Kidney glomerular epithelial cell (primary cell): Measurements from ENCODE around the gene CNTN4.

Source experiments
- DNase-seq: peaks from one replicate; lab custom pipeline; 2025; lab: John Stamatoyannopoulos, UW

CNTN4 gene

GRCh38 chr3:2686816-2687502 lies 588.3 kb downstream of the CNTN4 start:
- no peak for DNase-seq

GRCh38 chr3:2697589-2697988 lies 598.9 kb downstream of the CNTN4 start:
- DNase-seq, result no peak

DNA sequence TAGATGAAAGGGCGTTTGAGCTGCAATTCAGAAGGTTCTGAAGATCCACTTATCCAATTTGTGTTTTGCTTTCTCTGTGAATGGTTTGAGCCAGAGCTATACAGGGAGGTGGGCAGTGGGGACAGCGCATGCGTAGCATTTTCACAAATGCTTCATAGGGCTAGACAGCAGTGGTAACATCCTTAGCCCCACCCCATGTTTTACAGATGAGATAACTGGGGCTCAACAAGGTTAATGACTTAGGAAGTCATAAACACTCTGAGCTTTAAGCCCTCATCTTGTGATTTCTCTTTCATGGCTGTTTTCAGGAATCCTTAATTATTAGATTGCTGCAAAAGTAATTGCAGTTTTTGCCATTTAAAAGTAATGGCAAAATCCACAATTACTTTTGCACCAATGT lies 602.8 kb downstream of the CNTN4 start:
- DNase-seq, result no peak

GRCh38 chr3:2706144-2706835 lies 607.6 kb downstream of the CNTN4 start:
- no peak for DNase-seq

DNA sequence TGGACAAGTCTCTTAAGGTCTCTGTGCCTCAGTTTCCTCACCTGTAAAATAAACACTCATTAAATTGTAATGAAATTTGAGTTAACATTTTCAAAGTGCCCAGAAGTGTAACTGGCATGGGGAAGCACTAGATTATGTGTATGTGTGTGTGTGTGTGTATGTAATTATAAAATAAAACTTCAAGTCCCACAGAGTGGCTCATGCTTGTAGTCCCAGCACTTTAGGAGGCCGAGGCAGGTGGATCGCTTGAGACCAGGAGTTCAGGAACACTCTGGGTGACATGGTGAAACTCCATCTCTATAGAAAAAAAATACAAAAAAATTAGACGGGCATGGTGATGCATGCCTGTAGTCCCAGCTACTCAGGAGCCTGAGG lies 608.2 kb downstream of the CNTN4 start:
- DNase-seq, result no peak

DNA sequence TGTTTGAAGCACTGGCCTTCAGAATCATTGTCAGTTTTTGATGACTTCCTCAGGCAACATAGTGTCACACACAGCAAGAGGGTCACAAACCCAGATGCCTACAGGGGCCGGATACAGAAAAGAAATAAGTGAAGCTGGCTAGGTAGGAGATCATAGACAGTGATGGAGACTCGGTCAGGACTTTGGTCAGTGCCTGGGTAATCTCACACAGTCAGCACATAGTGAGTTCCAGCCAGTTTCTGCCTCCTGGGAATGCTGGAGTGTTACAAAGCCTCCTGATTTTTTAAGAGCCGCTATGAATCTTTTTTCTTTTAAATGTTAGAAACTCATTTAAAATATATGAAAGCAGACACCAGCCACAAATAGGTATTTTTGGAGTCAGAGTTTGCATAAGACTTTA lies 612.4 kb downstream of the CNTN4 start:
- DNase-seq, result no peak

GRCh38 chr3:2713923-2714322 lies 615.3 kb downstream of the CNTN4 start:
- DNase-seq, result no peak

GRCh38 chr3:2714834-2715233 lies 616.2 kb downstream of the CNTN4 start:
- no peak for DNase-seq

DNA sequence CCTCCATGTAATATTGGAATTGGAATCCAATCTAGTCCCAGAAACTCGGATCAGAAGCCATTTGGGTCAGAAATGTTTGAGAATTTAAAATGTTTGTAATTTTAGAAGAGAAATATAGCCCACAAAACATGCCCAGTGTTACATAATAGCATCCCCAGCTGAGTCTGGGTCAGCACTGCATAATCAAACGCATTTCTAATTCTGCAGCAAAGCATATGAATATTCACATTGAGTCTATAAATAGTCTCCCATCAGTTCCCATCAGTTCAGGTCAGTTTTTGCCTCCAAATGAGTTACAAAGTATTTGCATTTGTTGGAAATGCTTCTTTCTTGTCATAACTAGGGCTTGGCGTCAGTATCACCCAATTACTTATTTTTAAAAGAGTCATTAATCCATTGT lies 628.4 kb downstream of the CNTN4 start:
- DNase-seq, result no peak

DNA sequence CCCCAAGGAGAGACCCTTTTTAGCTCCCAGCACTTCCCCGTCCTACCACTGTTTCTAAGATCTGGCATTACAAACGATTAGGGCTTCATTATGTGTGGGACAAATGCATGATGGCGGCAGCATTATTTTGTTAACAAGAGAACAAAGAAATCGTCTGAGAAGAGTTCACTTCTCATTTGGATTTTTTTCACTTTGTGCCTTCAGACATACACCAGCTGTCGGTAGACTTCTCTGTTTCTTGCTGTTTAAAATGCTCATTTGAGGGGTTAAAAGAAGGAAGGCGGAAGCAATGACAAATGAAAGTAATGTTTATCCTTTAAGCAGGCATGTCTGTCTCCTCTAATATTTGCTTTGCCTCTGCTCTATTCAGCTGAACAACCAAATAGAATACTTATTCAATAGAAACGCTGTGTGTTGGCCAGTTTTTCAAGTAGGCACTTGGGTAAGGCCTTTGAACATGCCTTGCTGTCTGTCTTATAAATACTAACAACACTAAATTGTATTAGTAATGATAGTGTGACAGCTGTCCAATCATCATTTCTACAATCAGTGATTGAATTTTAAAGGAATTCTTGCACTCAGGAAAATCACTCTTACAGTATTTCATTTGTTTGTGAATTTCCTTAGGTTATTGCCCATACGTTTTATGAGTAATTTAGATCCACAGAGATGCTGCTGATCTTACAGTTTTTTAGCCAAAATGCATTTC lies 629.1 kb downstream of the CNTN4 start:
- no peak for DNase-seq

DNA sequence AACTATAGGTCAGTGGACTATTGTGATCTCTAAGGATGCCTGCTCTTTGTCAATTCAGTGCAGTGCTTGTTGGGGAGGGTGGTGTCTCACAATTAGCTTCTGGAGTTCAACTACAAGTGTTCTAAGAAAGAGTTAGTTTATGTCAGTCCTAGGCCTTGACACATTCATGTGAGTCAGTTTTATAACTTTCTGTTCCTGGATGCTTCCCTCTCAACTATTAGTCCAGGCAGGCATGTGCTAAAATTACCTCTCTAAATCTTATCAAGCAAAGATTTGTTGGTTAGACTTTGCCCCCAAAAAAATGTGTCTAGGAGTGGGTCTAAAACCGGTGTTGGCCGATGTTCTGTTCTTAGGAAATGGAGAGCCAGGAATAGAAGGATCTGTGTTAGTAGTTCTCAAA lies 633.2 kb downstream of the CNTN4 start:
- no peak for DNase-seq

- DNase-seq, result no peak
These were observed 636.8 kb downstream of the CNTN4 start for GRCh38 chr3:2735392-2735894.

GRCh38 chr3:2741516-2741915 lies 642.9 kb downstream of the CNTN4 start:
- DNase-seq, result no peak

DNA sequence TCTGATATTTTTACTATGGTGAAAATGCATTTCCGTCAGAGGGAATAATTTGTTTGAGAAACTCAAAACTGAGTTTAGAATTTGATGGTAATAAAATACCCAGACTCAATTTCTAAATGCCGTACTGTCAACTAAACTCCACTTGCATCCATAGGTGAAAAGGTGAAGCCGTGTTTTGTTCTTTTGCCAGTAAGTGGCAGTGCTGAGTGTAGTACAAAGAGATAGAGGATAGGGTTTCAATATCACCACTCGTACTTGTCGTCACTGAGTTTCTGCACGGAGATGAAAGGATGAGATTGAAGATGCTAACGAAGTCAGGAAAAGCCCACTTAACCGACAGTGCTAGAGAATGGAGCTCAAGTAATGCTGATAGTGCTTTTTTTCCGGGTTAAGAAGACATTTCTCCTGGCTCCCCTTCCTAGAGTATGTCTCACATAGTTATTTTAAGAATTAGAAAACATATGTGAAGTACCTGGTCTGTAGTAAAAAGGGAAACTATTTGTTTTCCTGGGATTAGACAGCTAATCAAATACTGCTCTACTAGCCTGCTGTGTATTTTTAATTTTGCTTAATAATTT lies 666.4 kb downstream of the CNTN4 start:
- DNase-seq, result peak; percentile 36

DNA sequence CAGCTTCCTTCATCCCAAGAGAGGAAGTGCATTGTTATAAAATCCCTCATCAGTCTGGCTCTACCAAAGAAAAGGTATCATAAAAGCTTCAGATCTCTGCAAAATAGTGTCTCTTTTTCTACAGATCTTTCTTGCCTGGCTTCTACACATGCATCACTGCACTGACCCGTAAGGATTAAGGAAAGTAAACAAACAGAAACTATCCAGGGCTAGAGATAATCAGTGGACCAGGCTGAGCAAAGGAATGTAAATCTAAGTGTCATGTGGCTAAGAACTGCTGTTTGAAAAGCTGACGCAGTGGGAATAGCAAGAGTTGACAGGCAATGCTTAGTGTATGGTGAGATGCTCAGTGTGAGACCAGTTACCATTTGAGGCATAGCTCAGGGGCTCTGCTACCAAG lies 671.8 kb downstream of the CNTN4 start:
- peak; percentile 70 for DNase-seq

DNA sequence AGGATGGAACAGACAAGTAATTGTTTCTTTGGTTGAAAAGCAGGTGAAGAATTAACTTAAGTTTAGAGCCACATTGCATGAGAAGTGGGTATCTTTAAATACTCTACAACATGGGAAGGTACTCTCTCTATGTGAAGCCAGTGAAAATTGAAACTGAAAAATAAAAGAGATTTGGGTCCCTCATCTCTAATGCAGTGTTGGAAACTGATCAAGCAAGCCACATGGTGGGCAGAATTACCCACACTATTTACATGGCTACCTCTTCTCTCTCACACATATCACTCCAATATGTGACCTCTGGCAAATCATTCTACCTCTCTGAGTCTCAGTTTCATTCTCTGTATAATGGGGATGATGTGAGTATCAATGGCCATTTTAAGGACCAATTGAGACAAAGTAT lies 672.5 kb downstream of the CNTN4 start:
- no peak for DNase-seq

DNA sequence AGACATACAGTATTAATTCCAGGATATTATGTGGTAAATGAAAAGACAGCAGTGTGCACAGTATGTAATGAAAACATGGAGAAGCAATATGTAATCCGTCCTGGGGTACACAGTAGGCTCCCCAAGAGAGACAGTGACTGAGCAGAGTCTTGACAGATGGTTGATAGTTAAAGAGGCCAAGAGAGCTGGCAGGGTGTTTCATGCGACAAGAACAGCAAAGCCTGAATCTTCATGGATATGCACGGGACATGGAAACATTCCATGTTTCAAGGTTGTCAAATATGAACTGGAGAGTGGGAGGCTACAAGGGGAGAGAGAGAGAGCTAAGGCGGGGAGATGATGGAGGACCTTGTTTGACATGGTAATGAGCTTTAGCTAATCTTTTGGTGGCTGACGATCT lies 673.1 kb downstream of the CNTN4 start:
- DNase-seq, result no peak

DNA sequence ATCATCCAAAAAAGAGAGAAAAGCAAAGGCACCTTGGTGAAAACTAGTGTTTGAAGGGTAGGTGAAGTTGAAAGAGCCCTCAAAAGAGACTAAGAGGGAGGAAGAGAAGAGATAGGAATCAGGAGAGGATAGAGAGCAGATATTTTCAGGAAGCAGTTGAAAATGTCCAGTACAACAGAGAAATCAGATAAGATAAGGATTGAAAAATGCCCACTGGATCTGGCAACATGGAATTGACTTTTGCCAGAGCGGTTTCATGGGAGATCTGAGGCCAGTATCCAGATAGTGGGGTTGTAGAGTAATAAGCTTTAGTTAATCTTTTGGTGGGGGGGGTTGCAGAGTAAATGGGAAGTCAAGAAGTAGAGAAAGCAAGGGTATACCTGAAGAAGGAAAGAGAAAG lies 674.1 kb downstream of the CNTN4 start:
- no peak for DNase-seq

DNA sequence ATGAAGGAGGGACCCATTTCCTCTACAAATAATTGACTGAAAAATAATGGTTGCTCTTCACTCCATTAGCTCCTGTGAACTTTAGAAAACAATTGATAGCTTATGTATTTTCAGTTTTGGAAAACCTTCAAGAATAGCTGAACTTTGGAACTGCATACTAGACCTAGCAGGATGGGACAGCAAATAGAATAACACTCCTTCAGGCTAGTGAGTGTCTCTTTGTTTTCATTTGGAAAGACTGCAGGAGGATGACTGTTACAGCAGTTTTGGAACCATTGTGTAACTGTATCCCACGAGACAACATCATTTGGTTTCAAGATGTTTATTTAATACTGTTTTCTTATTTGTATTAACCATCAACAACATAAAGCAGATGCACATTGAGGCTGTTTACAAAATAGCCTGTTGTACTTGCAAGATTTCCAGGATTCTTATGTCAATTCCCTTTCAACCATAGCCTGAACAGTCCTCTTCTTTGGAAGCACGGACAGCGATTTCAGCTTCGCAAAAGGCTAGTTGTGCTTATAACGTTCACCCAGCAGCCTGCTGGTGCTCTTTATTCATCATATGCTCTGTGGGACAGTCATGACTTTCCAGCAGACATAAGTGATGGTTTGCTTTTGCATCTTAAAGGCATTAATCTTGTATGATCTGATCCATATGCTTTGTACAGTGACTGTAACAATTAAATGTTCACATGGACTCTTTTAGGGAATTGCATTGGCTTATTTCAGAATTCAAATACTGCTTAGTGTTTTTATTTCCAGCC lies 676.0 kb downstream of the CNTN4 start:
- no peak for DNase-seq

DNA sequence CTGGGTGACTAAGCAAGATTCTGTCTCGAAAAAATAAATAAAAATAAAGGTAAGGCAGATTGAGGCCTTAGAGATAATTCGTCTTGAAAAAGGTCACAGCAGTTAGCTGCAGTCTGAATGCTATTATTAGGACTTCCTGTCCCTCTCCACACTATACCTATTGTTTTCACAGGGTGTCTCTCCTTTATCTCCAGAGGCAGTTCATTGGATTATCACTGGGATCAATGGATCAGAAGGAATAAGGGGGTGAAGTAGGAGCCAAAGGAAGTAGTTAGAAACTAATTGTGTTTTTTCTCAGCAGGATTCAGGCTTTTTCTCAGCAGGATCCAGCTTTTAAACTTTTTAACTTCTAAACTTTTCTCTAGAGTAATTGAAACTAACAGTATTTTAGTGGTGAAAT lies 684.6 kb downstream of the CNTN4 start:
- DNase-seq, result no peak

GRCh38 chr3:2784627-2785026 lies 686.0 kb downstream of the CNTN4 start:
- DNase-seq, result no peak

DNA sequence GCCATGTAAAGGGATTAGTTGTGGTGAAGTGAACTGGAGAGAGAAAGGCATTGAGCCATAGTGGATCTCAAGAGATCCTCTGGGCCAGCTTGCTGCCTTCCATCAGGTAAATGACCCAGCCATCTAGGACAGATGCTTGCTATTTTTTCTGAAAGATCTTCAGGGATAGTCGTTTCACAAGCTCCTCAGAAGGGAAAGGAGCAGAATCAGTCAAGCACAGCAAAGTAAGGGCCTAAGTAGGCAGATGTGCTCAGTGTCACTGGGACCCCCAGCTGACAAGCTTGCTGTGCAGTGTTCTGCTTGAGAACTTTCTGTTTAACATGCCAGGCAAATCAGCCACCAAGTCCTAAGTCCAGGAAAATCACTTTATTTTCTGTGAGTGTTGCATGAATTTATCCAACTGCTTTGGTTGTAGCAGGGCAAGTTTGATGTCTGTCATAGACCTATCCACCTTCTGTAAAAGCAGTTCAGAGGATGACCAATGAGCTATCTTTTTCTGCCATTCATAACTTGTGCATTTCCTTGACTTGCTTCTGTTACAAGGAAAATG lies 691.7 kb downstream of the CNTN4 start:
- no peak for DNase-seq
